ENCODE results near the gene RXRB.

- TF ChIP-seq CTCF (IDR thresholded peaks at IDR 0.05) (no peak), POLR2A (IDR thresholded peaks at IDR 0.05) (no peak)
Observed at GRCh38 chr6:33193619-33194018, 6.8 kb downstream of the RXRB start.

Data from right lobe of liver (tissue), 4 donors.